NCI-H146 (cell line): Measurements from ENCODE around the gene ZNF234.
A peak's percentile ranks its signal among the peaks of the same experiment; 100 is the strongest.
"Not testable (repeated sequence)": the region's sequence is repeated elsewhere in the genome, so short reads cannot be mapped to it uniquely, and the experiment has no call there.

ENCODE experiments used
- DNase-seq: peaks from one replicate; lab custom pipeline; 2025; lab: John Stamatoyannopoulos, UW

The ZNF234 gene

GRCh38 chr19:44141191-44142058 is at the start of gene ZNF234:
Gene ZNF234 (plus strand): TSS chr19:44141554. CDS start chr19:44144633, 3,079 bp downstream.
- DNase-seq, result peak; percentile 79

GRCh38 chr19:44092108-44092507 is 49.2 kb upstream of the ZNF234 start:
- no peak for DNase-seq

- DNase-seq, result peak; percentile 95
These were observed 47.2 kb upstream of the ZNF234 start, which contains the start of gene ZNF224 for GRCh38 chr19:44093931-44094765. Gene ZNF224 (plus strand): TSS chr19:44094361. CDS start chr19:44097874, 3,513 bp downstream.

- no peak for DNase-seq
These were observed 33.6 kb upstream of the ZNF234 start for GRCh38 chr19:44107751-44108150.

GRCh38 chr19:44109458-44109857 is 31.9 kb upstream of the ZNF234 start:
- no peak for DNase-seq

GRCh38 chr19:44111910-44112463 is 29.4 kb upstream of the ZNF234 start:
- peak; percentile 36 for DNase-seq

GRCh38 chr19:44112802-44113137 is 28.6 kb upstream of the ZNF234 start:
- DNase-seq, result no peak

GRCh38 chr19:44113138-44113783 is 28.1 kb upstream of the ZNF234 start, which contains the start of gene ZNF225:
Gene ZNF225 (plus strand): TSS chr19:44113399. CDS start chr19:44115828, 2,429 bp downstream.
- peak; percentile 99 for DNase-seq

- no peak for DNase-seq
These were observed 27.5 kb upstream of the ZNF234 start for GRCh38 chr19:44113784-44114390.

GRCh38 chr19:44121162-44121561 is 20.2 kb upstream of the ZNF234 start:
- DNase-seq, result not testable (repeated sequence)

GRCh38 chr19:44131955-44132354 is 9.4 kb upstream of the ZNF234 start:
- DNase-seq, result no peak

- peak; percentile 33 for DNase-seq
These were observed 692 bp downstream of the ZNF234 start for GRCh38 chr19:44142059-44142433.

- no peak for DNase-seq
These were observed 8.4 kb downstream of the ZNF234 start for GRCh38 chr19:44149776-44150175.

- no peak for DNase-seq
These were observed 10.1 kb downstream of the ZNF234 start for GRCh38 chr19:44151491-44151890.

GRCh38 chr19:44156475-44156874 is 15.1 kb downstream of the ZNF234 start:
- no peak for DNase-seq

GRCh38 chr19:44163789-44164188 is 22.4 kb downstream of the ZNF234 start:
- no peak for DNase-seq

- no peak for DNase-seq
These were observed 22.9 kb downstream of the ZNF234 start for GRCh38 chr19:44164327-44164672.

GRCh38 chr19:44164673-44165512 is 23.5 kb downstream of the ZNF234 start, which contains the start of gene ZNF226:
Gene ZNF226 (plus strand): TSS chr19:44165100. CDS start chr19:44170081, 4,981 bp downstream.
- DNase-seq, result peak; percentile 99

GRCh38 chr19:44170660-44171059 is 29.3 kb downstream of the ZNF234 start:
- not testable (repeated sequence) for DNase-seq

GRCh38 chr19:44176590-44176989 is 35.2 kb downstream of the ZNF234 start:
- DNase-seq, result no peak

GRCh38 chr19:44180968-44181367 is 39.6 kb downstream of the ZNF234 start:
- no peak for DNase-seq
